Activated CD8-positive, alpha-beta memory T cell treated with anti-CD3 and anti-CD28 coated beads, Interleukin-2, amount 50 U/mL, for 4 hours (primary cell): ENCODE measurements around the gene MCL1.

Source experiments
- DNase-seq: peaks from one replicate; pipeline ENCODE4 v3.0.0-alpha.2; 2020

The MCL1 gene

GRCh38 chr1:150535511-150536287, 43.7 kb downstream of the MCL1 start:
- no peak for DNase-seq

- DNase-seq: no peak
Observed at GRCh38 chr1:150534002-150534401, 45.4 kb downstream of the MCL1 start.

GRCh38 chr1:150532860-150533259, 46.5 kb downstream of the MCL1 start:
- DNase-seq: no peak

- no peak for DNase-seq
Observed at GRCh38 chr1:150530491-150531159, 48.8 kb downstream of the MCL1 start.

GRCh38 chr1:150529017-150529416, 50.4 kb downstream of the MCL1 start:
- DNase-seq: no peak

GRCh38 chr1:150528196-150528595, 51.2 kb downstream of the MCL1 start:
- no peak for DNase-seq

GRCh38 chr1:150525348-150525747, 54.1 kb downstream of the MCL1 start:
- DNase-seq: no peak
